CD14-positive monocyte (primary cell): ENCODE data around the gene SEPTIN2. TPM values are rescaled to one million over a fixed set of nuclear protein-coding genes. Genes with fewer than 3 reads are reported as not detected.

Source experiments
- DNase-seq, 3 donors: peaks; one replicate each; pipeline ENCODE4 v3.0.0-alpha.2; 2011 to 2022
- H2AFZ ChIP-seq: 2 replicates; pipeline ENCODE4 v1.6.0; 2012; ENCODE audit warnings: mild to moderate bottlenecking, low read depth, low read length, inconsistent platforms; ENCODE audit not compliant: insufficient read depth, poor library complexity, severe bottlenecking
- H3K27ac ChIP-seq, 2 donors: 1 replicate in 1 of 2; 2 replicates in 1 of 2; pipeline ENCODE4 v1.5.1; 2012 to 2013; ENCODE audit warnings: low read length in 2 of 2, control low read depth in 1 of 2, inconsistent platforms in 1 of 2, low read depth in 1 of 2, mild to moderate bottlenecking in 1 of 2
- H3K27me3 ChIP-seq, 2 donors: one replicate each; pipeline versions ENCODE4 v1.6.0 to v1.6.1; 2011 to 2013; ENCODE audit warnings: low read length in 2 of 2; ENCODE audit not compliant: control insufficient read depth in 2 of 2, insufficient read depth in 2 of 2
- H3K36me3 ChIP-seq, 2 donors: replicated peaks in 1 of 2; 1 replicate in 1 of 2; 2 replicates in 1 of 2; pipeline versions ENCODE4 v1.5.1 to v1.6.1; 2012 to 2013; ENCODE audit warnings: low read length in 2 of 2, control low read depth in 1 of 2, inconsistent platforms in 1 of 2, mild to moderate bottlenecking in 1 of 2; ENCODE audit not compliant: insufficient read depth in 2 of 2, control insufficient read depth in 1 of 2
- H3K4me1 ChIP-seq, 2 donors: 1 replicate in 1 of 2; 2 replicates in 1 of 2; pipeline versions ENCODE4 v1.5.1 to v1.6.1; 2012 to 2013; ENCODE audit warnings: low read length in 2 of 2, control low read depth in 1 of 2, inconsistent platforms in 1 of 2, mild to moderate bottlenecking in 1 of 2, moderate library complexity in 1 of 2; ENCODE audit not compliant: insufficient read depth in 2 of 2, control insufficient read depth in 1 of 2
- H3K4me2 ChIP-seq: replicated peaks from 2 replicates; pipeline ENCODE3; 2012; ENCODE audit warnings: low read length, moderate library complexity, mild to moderate bottlenecking; ENCODE audit not compliant: poor library complexity, severe bottlenecking; ENCODE audit errors: extremely low read depth
- H3K4me3 ChIP-seq, 3 experiments: fragments of 200-600 bp in 1 of 3; sonication (generic) in 1 of 3; replicated peaks in 1 of 3; 1 replicate in 2 of 3; 2 replicates in 1 of 3; pipeline ENCODE4 v1.5.1; 2011 to 2013; ENCODE audit warnings: low read length in 3 of 3, mild to moderate bottlenecking in 3 of 3, control low read depth in 2 of 3, low read depth in 2 of 3, inconsistent platforms in 1 of 3, moderate library complexity in 1 of 3
- H3K79me2 ChIP-seq: 2 replicates; pipeline ENCODE4 v1.6.0; 2012; ENCODE audit warnings: mild to moderate bottlenecking, control low read depth, inconsistent platforms, low read length, moderate library complexity; ENCODE audit not compliant: insufficient read depth
- H3K9ac ChIP-seq: 2 replicates; pipeline ENCODE4 v1.6.0; 2017; ENCODE audit warnings: low read length, mild to moderate bottlenecking; ENCODE audit not compliant: insufficient read depth, poor library complexity, severe bottlenecking
- H3K9me3 ChIP-seq, 2 donors: replicated peaks in 1 of 2; 1 replicate in 1 of 2; 2 replicates in 1 of 2; pipeline versions ENCODE4 v1.5.1 to v1.6.1; 2012 to 2013; ENCODE audit warnings: low read length in 2 of 2, control low read depth in 1 of 2; ENCODE audit not compliant: control insufficient read depth in 1 of 2, insufficient read depth in 1 of 2
- H4K20me1 ChIP-seq: 2 replicates; pipeline ENCODE4 v1.6.0; 2012; ENCODE audit warnings: mild to moderate bottlenecking, low read length, control low read depth, moderate library complexity; ENCODE audit not compliant: insufficient read depth
- H3K27ac Mint-ChIP-seq, 7 donors: one replicate each; pipeline ENCODE4 v1.8.0; 2020; ENCODE audit warnings: mild to moderate bottlenecking in 7 of 7, mixed read lengths in 7 of 7, moderate library complexity in 6 of 7, inconsistent platforms in 2 of 7
- H3K27me3 Mint-ChIP-seq, 3 donors: one replicate each; pipeline ENCODE4 v1.8.0; 2021 to 2022; ENCODE audit warnings: low read depth in 3 of 3, mild to moderate bottlenecking in 3 of 3, mixed read lengths in 3 of 3, moderate library complexity in 3 of 3, inconsistent platforms in 1 of 3
- H3K36me3 Mint-ChIP-seq, 2 donors: one replicate each; pipeline ENCODE4 v1.8.0; 2020; ENCODE audit warnings: mixed read lengths in 2 of 2, inconsistent platforms in 1 of 2, mild to moderate bottlenecking in 1 of 2
- H3K4me1 Mint-ChIP-seq: one replicate; pipeline ENCODE4 v1.8.0; 2020; ENCODE audit warnings: mild to moderate bottlenecking, mixed read lengths
- H3K4me3 Mint-ChIP-seq, 2 donors: one replicate each; pipeline ENCODE4 v1.8.0; 2020; ENCODE audit warnings: mild to moderate bottlenecking in 2 of 2, mixed read lengths in 2 of 2, moderate library complexity in 1 of 2
- H3K9me3 Mint-ChIP-seq, 7 donors: one replicate each; pipeline ENCODE4 v1.8.0; 2020 to 2022; ENCODE audit warnings: mixed read lengths in 7 of 7, mild to moderate bottlenecking in 6 of 7, moderate library complexity in 6 of 7, inconsistent platforms in 2 of 7
- WGBS: methylation state at CpG from one replicate; pipeline ENCODE4 v1.1.5; 2013; ENCODE audit warnings: missing lambda C conversion rate; ENCODE audit not compliant: insufficient coverage; 5-methylcytosine and 5-hydroxymethylcytosine counted together
- intact Hi-C, 2 donors: fragments of 100-400 bp; cut with micrococcal nuclease; formaldehyde crosslinking; loops; one replicate each; pipeline versions ENCODE4 v1.15.0 to v1.15.1; 2023
- polyA plus RNA-seq, 3 donors: library from polyadenylated mRNA; depleted of rRNA in 1 of 3; unstranded in 2 of 3; stranded (reverse) in 1 of 3; fragments of 300-500 nt in 2 of 3; fragments of >200 nt in 1 of 3; fragmentation: Illumina TruSeq in 2 of 3; gene quantifications; 1 replicate in 2 of 3; 2 replicates in 1 of 3; pipeline ENCODE4 v1.2.3, GENCODE V29; 2012 to 2021
- TF ChIP-seq, protein P1 (sequence below): fragments of 200-600 bp; IDR thresholded peaks from one replicate; pipeline ENCODE4 v1.8.0; 2022; ENCODE audit warnings: antibody characterized with exemption, mild to moderate bottlenecking

The SEPTIN2 gene
- polyA plus RNA-seq, 3 donors: 195 to 207 (median 203) TPM

DNA sequence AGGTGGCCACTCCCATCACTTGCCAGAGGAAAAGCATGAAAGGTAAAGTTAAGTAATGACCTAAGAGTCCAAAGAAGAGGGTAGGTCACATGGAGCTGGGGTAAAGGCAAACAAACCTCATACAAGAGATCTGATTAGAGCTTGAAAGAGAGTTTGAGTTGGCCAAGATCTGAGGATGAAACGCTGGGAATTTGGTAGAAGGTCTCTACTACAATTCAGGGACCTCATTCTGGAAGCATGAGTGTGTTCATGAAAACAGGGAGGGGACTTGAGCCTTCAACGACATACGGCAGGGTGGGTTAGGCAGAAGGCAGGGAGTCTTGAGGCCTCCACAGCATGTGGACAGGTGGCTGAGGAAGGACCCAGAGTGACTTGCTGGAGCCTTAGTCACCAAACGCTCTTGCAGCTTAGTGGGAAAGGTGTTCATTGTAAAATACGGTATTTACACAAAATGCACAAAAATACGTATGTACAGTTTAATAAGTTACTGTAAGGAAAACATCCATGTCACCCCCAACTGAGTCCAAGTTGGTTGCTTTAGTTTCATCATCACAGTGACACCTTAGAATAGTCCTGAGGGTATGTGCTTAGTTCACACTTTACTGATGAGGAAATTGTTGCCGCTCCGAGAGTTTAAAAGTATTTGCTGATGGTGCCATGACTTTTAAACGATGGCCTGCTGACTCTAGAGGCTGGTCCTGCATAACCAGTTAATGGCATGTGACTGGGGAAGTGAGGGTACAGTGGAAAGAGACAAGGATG, 35.3 kb downstream of the SEPTIN2 start:
- no peak overlapping the region for H3K4me2 ChIP-seq

DNA sequence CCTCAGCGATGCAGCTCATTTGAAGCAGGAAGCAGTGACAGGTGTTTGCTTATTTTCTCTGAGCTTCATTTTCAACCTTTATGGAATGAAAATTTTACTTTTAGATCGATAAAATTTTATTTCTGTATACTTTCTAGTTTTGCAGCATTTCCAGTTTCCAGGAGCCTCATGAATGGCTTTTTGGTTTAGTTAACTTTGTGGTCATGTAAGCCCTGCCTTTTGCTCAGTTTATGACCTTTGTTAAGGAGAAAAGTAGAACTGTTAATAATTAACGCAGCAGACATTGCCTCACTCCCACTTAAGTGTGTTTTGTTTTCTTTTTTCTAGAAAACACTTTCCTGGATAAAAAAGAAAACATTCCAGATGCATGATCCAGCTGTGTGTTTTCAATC, 35.9 kb downstream of the SEPTIN2 start:
- Histone ChIP-seq H3K79me2 (peaks cover 1% of the 10 kb centered on the region), H3K9me3 (no peaks in the 10 kb centered on the region), H3K4me3 (no peak overlapping the region), H3K36me3 (peaks cover 68 to 81% of the 10 kb centered on the region in 2 donors), H2AFZ (no peak overlapping the region), H3K27ac (no peak overlapping the region), H3K9ac (no peak overlapping the region), H3K4me1 (peaks cover 5 to 10% of the 10 kb centered on the region in 2 donors), H3K27me3 (no peaks in the 10 kb centered on the region), H4K20me1 (peaks cover 10% of the 10 kb centered on the region), H3K4me2 (no peak overlapping the region)
- H3K27ac Mint-ChIP-seq: no peak overlapping the region
- H3K9me3 Mint-ChIP-seq: peaks cover 0 to 2% (median 0%) of the 10 kb centered on the region in 7 donors
- no peak for DNase-seq
- TF ChIP-seq, protein P1, sequence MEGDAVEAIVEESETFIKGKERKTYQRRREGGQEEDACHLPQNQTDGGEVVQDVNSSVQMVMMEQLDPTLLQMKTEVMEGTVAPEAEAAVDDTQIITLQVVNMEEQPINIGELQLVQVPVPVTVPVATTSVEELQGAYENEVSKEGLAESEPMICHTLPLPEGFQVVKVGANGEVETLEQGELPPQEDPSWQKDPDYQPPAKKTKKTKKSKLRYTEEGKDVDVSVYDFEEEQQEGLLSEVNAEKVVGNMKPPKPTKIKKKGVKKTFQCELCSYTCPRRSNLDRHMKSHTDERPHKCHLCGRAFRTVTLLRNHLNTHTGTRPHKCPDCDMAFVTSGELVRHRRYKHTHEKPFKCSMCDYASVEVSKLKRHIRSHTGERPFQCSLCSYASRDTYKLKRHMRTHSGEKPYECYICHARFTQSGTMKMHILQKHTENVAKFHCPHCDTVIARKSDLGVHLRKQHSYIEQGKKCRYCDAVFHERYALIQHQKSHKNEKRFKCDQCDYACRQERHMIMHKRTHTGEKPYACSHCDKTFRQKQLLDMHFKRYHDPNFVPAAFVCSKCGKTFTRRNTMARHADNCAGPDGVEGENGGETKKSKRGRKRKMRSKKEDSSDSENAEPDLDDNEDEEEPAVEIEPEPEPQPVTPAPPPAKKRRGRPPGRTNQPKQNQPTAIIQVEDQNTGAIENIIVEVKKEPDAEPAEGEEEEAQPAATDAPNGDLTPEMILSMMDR: no peak
- WGBS: 83% methylated on average over 1 of the region's 3 CpGs
- intact Hi-C loops: loop anchor here (10.0 kb wide), 3 partner anchors 77 to 383 kb away; partner anchors contain the start of genes ATG4B (in 2 of the 2), THAP4 (in 2 of the 2) and D2HGDH (in 1 of the 2)
- no peak overlapping the region for H3K4me3 Mint-ChIP-seq
- H3K36me3 Mint-ChIP-seq: peaks cover 70 to 77% of the 10 kb centered on the region in 2 donors
- H3K4me1 Mint-ChIP-seq: peaks cover 6% of the 10 kb centered on the region
- peaks cover 0 to 2% (median 0%) of the 10 kb centered on the region in 3 donors for H3K27me3 Mint-ChIP-seq

More for the DNA sequence above, 35.3 kb downstream of the SEPTIN2 start:
- no peaks in the 10 kb centered on the region for H3K9me3 ChIP-seq
- H3K27ac Mint-ChIP-seq: no peak overlapping the region
- no peaks in the 10 kb centered on the region for H3K79me2 ChIP-seq
- peaks cover 10% of the 10 kb centered on the region for H4K20me1 ChIP-seq
- H2AFZ ChIP-seq: no peak overlapping the region
- H3K36me3 Mint-ChIP-seq: peaks cover 73 to 83% of the 10 kb centered on the region in 2 donors
- peaks cover 5% of the 10 kb centered on the region for H3K4me1 Mint-ChIP-seq
- peaks cover 3 to 5% of the 10 kb centered on the region in 2 donors for H3K4me1 ChIP-seq
- H3K4me3 ChIP-seq: no peak overlapping the region
- H3K27me3 ChIP-seq: no peaks in the 10 kb centered on the region
- peaks cover 0 to 2% (median 0%) of the 10 kb centered on the region in 3 donors for H3K27me3 Mint-ChIP-seq
- H3K9ac ChIP-seq: no peak overlapping the region
- WGBS: 96% methylated on average over 6 of the region's 9 CpGs
- TF ChIP-seq, protein P1: no peak
- no peak overlapping the region for H3K27ac ChIP-seq
- H3K9me3 Mint-ChIP-seq: peaks cover 0 to 2% (median 0%) of the 10 kb centered on the region in 7 donors
- no peak overlapping the region for H3K4me3 Mint-ChIP-seq
- intact Hi-C loops: loop anchor here (10.0 kb wide), 3 partner anchors 76 to 384 kb away; partner anchors contain the start of genes ATG4B (in 2 of the 2), THAP4 (in 2 of the 2) and D2HGDH (in 1 of the 2)
- no peak for DNase-seq
- peaks cover 74 to 87% of the 10 kb centered on the region in 2 donors for H3K36me3 ChIP-seq
